Ramos (cell line): ENCODE results near the gene RBM4B.

ENCODE experiments used
- in situ Hi-C: fragments of 300-500 bp; cut with MboI; formaldehyde crosslinking; loops from one replicate; pipeline ENCODE4 v1.14.3; 2022; ENCODE audit warnings: low sequenced_read_pairs; ENCODE audit not compliant: unreplicated experiment

The RBM4B gene

GRCh38 chr11:66688561-66689534, 11.2 kb upstream of the RBM4B start:
- in situ Hi-C loops = no loop called here

DNA sequence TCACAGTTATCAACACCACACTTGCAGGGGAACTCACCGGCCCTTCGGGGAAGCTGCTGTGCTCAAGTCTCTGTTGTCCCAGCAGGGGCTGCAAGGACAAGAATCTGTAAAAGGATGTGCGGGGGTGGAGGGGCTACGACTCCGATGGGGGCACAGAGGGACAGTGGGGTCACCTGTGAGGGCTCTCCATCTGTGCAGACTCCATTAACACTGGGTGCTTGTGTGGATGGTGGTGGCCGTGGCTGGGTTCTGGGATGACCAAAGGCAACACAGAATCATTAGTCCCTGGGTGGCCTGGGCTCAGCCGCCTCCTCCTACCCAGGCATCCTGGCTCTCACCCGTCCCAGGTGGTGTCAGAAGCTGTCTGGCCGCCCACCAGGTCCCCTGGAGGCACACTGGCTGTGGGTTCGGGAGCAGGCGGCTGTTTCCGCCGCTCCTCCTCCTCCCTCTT, 10.2 kb upstream of the RBM4B start:
- in situ Hi-C loops = no loop called here

DNA sequence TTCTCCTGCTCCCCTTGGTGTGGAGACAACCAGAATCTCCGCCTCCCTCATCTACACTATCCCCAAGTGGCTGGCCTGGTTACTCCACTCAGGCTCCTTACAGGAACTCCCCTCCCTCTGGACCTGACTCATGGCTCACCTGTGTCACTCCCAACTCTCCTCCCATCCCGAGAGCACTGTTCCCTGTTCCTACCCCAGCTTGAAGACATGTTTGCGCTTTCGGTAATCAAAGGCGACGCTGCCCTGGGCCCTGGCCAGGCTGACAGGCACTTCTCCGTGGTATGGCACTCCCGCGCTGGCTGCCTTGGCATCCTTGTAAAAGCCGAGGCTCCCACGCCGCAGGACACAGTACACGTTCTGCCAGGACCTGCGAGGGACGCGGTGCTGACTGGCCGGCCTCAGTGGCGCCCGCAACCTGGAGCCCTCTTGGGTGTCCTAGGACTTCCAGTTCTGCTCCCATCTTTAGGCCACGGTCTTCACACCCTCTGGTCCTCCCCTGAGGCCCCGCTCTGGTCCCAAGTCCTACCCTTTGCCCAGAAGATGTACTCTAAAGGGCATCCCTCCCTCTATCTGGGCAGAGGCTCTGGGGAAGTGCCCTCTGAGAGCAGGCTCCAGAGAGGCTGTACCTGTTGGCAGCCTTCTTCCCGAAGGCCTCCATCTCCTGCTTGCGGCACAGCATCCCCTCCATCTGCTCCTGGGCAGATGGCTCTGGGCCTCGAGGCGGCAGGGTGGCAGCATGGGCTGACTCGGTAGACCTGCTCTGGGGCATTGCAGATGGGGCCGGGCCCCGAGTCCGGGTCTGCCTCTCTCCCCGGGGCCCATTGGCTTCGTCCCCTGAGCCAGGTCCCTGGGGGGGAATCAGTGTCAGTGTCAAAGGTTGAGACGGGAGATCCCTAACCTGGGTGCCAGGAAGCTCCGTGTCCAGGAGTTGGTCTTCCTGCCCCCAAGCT, 9.4 kb upstream of the RBM4B start:
- in situ Hi-C loops = no loop called here

DNA sequence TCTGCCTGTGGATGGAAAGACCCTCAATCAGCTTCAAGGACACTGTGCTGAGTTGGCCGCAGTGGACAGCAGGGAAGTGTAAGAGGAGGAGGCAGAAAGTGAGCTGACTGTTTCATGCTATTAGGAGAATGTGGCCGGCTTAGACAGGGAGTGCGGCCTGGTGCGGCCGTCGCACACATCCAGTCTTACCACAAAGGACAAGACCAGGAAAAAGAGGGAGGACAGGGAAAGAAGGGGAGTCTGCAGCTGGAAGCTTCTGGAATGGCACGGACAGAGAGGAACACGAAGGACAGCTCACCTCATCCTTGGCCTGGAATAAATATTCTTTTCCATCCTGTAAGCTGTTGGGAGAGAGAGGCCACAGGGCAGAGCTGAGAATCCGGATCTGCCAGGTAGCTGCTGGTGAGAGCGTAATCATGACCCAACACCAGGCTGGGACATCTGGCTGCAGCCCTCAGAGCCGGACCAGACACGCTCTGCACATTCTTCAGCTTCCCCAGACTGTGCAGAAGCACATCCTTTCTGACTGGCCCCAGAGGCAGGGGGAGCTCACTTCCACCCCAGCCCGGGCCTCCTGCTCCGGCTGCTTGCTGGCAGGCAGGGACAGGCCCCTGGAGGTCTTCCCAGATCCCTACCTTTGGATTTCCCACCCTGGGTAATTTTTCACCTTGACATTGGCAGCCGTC, 8.6 kb upstream of the RBM4B start:
- in situ Hi-C loops = no loop called here

DNA sequence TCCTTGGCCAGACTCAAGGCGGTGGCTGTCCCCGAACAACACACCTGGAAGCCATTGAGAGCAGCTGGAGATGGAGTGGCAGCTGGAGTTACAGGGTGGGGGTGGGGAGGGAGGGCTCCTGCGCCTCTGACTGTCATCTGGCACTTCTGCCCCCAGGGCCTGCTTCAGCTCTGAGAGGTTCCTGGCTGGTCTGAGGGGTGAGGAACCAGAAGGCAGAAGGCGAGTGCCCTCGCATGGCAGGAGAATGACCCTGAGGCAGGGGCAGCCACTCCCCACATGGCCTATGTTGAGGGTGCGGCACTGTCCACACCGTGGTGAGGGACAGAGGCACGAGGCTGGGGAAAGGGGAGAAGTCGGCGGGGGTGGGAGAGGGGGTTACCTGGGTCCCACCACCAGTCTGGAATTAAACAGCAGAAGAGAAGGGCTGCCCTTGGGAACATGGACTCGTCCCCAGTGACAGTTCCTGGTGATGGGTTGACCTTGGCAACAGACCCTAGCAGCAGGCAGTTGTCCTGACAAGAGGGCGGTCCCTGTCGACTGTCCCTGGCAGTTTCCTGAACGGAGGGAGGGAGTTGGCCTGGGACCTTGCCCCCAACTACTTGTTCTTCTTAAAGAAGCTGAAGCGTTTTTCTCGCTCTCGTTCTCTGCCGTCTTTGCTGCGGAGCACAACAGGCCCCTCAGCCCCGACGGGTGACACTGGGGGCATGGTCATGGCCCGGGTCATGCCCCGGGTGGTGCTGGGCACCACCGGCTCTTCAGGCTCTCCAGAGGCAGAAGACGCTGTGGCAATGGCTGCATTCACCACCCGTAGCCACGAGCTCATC, 7.8 kb upstream of the RBM4B start:
- in situ Hi-C loops = no loop called here

GRCh38 chr11:66684635-66685034, 6.9 kb upstream of the RBM4B start:
- in situ Hi-C loops = loop anchor here (5.0 kb wide), 1 partner anchor 107 kb away; no protein-coding TSS in a partner anchor

GRCh38 chr11:66683877-66684276, 6.2 kb upstream of the RBM4B start:
- in situ Hi-C loops = loop anchor here (5.0 kb wide), 1 partner anchor 107 kb away; no protein-coding TSS in a partner anchor

DNA sequence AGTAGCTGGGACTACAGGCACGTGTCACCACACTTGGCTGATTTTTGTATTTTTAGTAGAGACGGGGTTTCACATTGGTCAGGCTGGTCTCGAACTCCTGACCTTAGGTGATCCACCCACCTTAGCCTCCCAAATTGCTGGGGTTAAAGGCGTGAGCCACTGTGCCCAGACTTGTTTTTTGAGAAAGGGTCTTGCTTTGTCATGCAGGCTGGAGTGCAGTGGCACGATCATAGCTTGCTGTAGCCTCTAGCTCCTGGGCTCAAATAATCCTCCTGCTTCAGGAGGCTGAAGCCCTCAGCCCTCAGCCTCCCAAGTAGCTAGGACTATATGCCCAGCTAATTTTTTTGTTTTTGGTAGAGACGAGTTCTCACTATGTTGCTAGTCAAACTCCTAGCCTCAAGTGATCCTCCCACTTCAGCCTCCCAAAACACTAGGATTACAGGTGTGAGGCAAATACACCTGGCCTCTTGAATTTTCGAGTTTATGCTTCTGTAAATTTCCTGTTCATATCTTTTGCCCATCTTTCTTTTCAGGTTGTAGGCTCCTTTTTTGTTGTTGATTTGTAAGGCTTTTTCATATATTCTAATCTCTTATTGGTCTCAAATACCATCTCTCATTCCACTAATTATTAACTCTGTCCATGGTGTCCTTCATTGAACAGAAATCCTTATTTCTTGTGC, 3.4 kb upstream of the RBM4B start:
- in situ Hi-C loops = loop anchor here (5.0 kb wide), 1 partner anchor 104 kb away; no protein-coding TSS in a partner anchor

GRCh38 chr11:66676931-66677598, 622 bp downstream of the RBM4B start:
- in situ Hi-C loops = no loop called here

GRCh38 chr11:66676282-66676919, 1.3 kb downstream of the RBM4B start:
- in situ Hi-C loops = no loop called here

DNA sequence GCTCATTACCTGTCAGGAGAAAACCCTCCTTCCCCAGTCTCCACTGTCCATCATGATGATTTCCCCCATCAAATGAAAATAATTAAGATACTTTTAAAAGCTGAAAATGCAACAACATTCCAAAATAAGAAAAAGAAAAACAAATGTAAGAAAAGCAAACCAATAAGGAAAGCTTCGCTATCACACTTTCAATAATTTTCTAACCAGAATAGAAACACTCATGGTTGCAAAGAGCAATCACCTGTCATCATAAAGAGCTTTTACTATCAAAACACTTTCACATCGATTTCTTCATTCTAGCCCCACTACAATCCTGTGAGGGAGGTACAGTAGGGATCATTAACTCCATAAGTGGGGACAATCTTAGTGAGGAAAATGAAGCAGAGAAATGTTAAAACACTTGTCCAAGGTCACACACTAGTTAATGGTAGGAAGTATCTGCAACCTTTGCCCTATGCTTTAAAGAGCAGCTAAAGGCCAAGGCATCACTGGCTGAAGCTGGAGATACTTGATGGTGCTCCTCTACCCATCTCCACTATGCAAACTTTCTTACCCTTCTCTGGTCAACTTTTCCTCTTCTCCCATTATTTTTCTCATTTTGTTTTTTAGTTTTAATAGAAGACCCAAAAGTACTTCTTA, 2.6 kb downstream of the RBM4B start:
- in situ Hi-C loops = no loop called here

- in situ Hi-C loops = no loop called here
Measured at GRCh38 chr11:66670816-66671215, 6.9 kb downstream of the RBM4B start.

DNA sequence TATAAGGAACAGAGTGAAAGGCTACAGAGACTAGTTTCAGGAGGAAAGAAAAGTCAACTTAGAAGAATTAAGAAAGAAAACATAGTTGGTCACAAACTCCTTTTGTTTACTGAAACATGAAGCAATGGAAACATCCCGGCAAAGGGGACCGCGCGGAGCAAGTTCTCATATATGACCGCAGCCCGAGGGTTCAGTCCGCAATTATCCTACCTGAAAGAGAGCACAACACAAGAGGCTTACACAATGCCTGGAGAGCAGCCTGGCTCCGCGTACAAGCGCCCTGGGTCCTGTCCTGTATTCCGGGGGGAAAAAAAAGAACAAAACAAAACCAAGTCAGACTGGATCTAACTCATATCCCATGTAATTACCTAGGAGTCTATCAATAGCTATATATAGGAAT, 12.3 kb downstream of the RBM4B start:
- in situ Hi-C loops = no loop called here

GRCh38 chr11:66663741-66664296, 13.9 kb downstream of the RBM4B start:
- in situ Hi-C loops = no loop called here

GRCh38 chr11:66659763-66660162, 17.9 kb downstream of the RBM4B start:
- in situ Hi-C loops = no loop called here

DNA sequence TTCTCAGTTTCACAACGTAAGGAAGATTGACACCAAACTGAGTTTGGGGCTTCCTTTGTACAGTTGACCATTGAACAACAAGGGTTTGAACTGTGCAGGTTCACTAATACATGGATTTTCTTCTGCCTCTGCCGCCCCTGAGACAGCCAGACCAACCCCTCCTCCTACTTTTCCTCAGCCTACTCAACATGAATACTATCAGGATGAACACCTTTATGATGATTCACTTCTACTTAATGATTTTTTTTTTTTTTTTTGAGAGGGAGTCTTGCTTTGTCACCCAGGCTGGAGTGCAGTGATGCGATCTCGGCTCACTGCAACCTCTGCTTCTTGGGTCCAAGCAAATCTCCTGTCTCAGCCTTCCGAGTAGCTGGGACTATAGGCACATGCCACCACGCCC, 24.6 kb downstream of the RBM4B start:
- in situ Hi-C loops = no loop called here

GRCh38 chr11:66652651-66653050, 25.0 kb downstream of the RBM4B start:
- in situ Hi-C loops = no loop called here
